Ishikawa (cell line): ENCODE measurements around the gene ARHGAP45.

Source experiments
- CREB1 ChIP-seq: IDR thresholded peaks from 2 replicates; pipeline ENCODE4 v1.6.1; 2012; ENCODE audit warnings: low read depth
- EGR1 ChIP-seq: IDR thresholded peaks from 2 replicates; pipeline ENCODE4 v1.6.1; 2012
- EP300 ChIP-seq: IDR thresholded peaks from 2 replicates; pipeline ENCODE4 v1.6.1; 2012; ENCODE audit warnings: borderline replicate concordance
- FOXM1 ChIP-seq: IDR thresholded peaks from 2 replicates; pipeline ENCODE4 v1.6.1; 2012; ENCODE audit warnings: low read depth, borderline replicate concordance
- NFIC ChIP-seq: IDR thresholded peaks from 2 replicates; pipeline ENCODE4 v1.6.1; 2012
- TF ChIP-seq, protein P1 (sequence below): IDR thresholded peaks from 2 replicates; pipeline ENCODE4 v1.6.1; 2012
- TF ChIP-seq, protein P2 (sequence below): IDR thresholded peaks from 2 replicates; pipeline ENCODE4 v1.6.1; 2012; ENCODE audit warnings: low read depth, mild to moderate bottlenecking

DNA sequence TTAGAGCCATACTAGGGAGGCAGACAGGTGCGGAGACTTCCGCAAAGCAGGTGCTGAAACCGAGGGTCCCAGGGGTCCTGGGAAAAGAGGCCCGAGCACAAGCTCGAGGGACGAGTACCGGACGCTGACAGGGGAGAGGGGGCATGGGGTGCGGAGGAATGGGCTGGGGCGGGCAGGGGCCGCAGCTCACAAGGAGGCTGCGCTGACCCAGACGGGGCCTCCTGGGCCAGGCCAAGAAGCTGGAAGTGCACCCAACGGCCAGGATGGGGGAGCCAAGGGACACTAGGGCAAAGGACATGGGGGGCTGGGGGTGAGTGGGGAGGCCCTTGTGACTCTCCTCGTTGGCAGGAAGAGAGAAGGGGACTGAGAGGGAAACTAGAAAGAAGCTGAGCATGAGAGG is 26.4 kb downstream of the ARHGAP45 start:
- TF ChIP-seq, protein P1, sequence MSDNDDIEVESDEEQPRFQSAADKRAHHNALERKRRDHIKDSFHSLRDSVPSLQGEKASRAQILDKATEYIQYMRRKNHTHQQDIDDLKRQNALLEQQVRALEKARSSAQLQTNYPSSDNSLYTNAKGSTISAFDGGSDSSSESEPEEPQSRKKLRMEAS = no peak
- TF ChIP-seq, protein P2, sequence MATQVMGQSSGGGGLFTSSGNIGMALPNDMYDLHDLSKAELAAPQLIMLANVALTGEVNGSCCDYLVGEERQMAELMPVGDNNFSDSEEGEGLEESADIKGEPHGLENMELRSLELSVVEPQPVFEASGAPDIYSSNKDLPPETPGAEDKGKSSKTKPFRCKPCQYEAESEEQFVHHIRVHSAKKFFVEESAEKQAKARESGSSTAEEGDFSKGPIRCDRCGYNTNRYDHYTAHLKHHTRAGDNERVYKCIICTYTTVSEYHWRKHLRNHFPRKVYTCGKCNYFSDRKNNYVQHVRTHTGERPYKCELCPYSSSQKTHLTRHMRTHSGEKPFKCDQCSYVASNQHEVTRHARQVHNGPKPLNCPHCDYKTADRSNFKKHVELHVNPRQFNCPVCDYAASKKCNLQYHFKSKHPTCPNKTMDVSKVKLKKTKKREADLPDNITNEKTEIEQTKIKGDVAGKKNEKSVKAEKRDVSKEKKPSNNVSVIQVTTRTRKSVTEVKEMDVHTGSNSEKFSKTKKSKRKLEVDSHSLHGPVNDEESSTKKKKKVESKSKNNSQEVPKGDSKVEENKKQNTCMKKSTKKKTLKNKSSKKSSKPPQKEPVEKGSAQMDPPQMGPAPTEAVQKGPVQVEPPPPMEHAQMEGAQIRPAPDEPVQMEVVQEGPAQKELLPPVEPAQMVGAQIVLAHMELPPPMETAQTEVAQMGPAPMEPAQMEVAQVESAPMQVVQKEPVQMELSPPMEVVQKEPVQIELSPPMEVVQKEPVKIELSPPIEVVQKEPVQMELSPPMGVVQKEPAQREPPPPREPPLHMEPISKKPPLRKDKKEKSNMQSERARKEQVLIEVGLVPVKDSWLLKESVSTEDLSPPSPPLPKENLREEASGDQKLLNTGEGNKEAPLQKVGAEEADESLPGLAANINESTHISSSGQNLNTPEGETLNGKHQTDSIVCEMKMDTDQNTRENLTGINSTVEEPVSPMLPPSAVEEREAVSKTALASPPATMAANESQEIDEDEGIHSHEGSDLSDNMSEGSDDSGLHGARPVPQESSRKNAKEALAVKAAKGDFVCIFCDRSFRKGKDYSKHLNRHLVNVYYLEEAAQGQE = no peak
- TF ChIP-seq FOXM1 (no peak), NFIC (no peak), EGR1 (no peak), CREB1 (no peak), EP300 (no peak)
